Gastroesophageal sphincter (tissue), 3 donors: ENCODE data around the gene MYO6.

Experiments
- EP300 ChIP-seq: sonication (generic); formaldehyde crosslinking; IDR thresholded peaks from one replicate; pipeline ENCODE4 v1.6.1; 2017; ENCODE audit warnings: antibody characterized with exemption, mild to moderate bottlenecking
- POLR2A ChIP-seq, 2 donors: fragments of 450-650 bp; IDR thresholded peaks; one replicate each; pipeline ENCODE4 v1.6.1; 2017; ENCODE audit warnings: antibody characterized with exemption in 2 of 2, mild to moderate bottlenecking in 2 of 2, moderate library complexity in 1 of 2
- POLR2AphosphoS5 ChIP-seq: sonication (generic); formaldehyde crosslinking; IDR thresholded peaks from one replicate; pipeline ENCODE4 v1.6.1; 2017; ENCODE audit warnings: antibody characterized with exemption
- TF ChIP-seq, protein P1 (sequence below), 4 experiments: fragments of 200-600 bp in 2 of 4; fragments of 450-650 bp in 2 of 4; sonication (generic) in 1 of 4; IDR thresholded peaks; one replicate each; pipeline ENCODE4 v1.5.1; 2017 to 2019; ENCODE audit warnings: antibody characterized with exemption in 4 of 4, mild to moderate bottlenecking in 2 of 4, moderate library complexity in 2 of 4

DNA sequence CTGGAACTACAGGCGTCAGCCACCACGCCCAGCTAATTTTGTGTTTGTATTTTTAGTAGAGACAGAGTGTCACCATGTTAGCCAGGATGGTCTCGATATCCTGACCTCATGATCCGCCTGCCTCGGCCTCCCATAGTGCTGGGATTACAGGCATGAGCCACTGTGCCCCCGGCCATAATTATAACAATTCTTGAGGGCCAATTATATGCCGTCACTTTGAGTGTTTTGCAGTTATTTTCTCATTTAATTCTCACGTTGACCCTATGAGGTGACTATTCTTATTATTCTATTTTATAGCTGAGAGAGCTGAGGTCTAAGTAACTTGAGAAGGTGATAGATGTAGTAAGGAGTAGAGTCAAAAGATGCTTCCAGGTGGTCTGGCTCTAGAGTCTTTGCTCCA lies 13.0 kb downstream of the MYO6 start:
- TF ChIP-seq, protein P1, sequence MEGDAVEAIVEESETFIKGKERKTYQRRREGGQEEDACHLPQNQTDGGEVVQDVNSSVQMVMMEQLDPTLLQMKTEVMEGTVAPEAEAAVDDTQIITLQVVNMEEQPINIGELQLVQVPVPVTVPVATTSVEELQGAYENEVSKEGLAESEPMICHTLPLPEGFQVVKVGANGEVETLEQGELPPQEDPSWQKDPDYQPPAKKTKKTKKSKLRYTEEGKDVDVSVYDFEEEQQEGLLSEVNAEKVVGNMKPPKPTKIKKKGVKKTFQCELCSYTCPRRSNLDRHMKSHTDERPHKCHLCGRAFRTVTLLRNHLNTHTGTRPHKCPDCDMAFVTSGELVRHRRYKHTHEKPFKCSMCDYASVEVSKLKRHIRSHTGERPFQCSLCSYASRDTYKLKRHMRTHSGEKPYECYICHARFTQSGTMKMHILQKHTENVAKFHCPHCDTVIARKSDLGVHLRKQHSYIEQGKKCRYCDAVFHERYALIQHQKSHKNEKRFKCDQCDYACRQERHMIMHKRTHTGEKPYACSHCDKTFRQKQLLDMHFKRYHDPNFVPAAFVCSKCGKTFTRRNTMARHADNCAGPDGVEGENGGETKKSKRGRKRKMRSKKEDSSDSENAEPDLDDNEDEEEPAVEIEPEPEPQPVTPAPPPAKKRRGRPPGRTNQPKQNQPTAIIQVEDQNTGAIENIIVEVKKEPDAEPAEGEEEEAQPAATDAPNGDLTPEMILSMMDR (IDR thresholded peaks at IDR 0.05): no peak
- TF ChIP-seq EP300: no peak
- no peak for TF ChIP-seq POLR2A (IDR thresholded peaks at IDR 0.05)
- no peak for TF ChIP-seq POLR2AphosphoS5
